Stimulated activated CD8-positive, alpha-beta memory T cell treated with anti-CD3 and anti-CD28 coated beads, Interleukin-7, amount 100 ng/mL, for 1 hour (primary cell): ENCODE data around the gene ISX.
A peak's percentile ranks its signal among the peaks of the same experiment; 100 is the strongest.
"Not testable (repeated sequence)": the region's sequence is repeated elsewhere in the genome, so short reads cannot be mapped to it uniquely, and the experiment has no call there.

Experiments used
- DNase-seq, 2 donors: peaks; one replicate each; pipeline ENCODE4 v3.0.0-alpha.2; 2020; ENCODE audit warnings: low read depth in 2 of 2

ISX gene

DNA sequence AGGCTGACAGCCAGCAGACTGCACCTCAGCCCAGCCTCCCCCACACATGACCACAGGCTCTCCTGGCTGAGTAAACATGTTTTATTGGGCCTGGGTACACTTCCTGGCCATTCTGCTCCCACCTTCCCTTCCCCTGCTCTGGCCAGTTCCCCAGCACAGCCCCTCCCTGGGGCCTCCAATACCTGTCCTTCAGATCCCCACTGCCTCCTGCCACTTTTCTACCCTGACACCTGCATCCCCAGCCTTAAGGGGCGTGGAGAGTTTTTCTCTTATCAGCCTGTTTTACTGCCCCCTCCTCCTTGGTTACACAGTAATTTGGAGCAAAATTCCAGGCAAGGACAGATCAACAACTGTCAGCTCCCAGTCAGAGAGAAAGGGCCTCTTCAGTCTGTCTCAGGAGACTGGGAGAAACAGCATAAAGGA is at the start of gene ISX:
Gene ISX, plus strand, starts transcription at position 363 of the 423 bp plus-strand sequence. CDS start 930 bp downstream, outside the sequence.
- DNase-seq = no peak

GRCh38 chr22:35016909-35017308 is 49.0 kb upstream of the ISX start:
- no peak for DNase-seq

DNA sequence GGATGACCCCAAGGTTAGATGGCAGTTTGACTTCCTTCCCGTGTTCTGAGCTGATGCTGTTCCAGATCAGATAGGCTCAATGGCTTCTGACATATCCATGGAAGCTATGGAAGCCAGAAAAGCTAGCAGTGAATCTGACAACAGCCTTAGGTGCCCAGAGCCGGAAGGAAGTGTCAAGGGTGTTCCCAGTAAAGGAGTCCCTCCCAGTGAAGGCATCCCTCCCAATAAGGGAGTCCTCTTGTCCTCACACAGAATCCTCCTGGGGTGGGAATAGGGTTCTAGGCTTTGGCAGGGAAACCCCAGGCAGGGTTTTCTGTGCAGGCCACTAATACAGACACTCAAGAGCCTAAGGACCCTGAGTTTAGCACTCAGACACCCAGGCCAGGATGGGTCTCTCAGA is 47.0 kb upstream of the ISX start:
- DNase-seq = no peak

GRCh38 chr22:35020517-35020916 is 45.4 kb upstream of the ISX start:
- DNase-seq = no peak

DNA sequence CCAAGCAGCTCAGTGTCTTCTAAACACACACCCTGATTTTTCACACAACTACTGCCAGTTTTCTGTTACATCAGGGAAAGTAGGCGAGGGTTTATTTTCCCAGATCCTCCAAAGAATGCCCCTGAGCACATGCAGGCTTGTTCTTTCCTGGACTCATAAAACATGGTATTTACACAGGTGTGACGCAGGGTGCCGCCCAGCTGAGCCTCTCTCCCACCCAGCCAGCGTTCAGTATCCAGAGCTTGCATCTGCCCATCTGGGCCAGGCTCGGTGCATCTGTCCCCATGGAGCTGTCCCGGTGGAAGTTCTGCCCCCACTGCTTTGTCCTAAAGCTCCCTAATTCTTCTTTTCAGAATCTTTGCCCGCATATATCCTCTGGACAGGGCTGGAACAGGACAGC is 44.8 kb upstream of the ISX start:
- DNase-seq = no peak

- no peak for DNase-seq
These were observed 43.7 kb upstream of the ISX start for GRCh38 chr22:35022291-35022690.

DNA sequence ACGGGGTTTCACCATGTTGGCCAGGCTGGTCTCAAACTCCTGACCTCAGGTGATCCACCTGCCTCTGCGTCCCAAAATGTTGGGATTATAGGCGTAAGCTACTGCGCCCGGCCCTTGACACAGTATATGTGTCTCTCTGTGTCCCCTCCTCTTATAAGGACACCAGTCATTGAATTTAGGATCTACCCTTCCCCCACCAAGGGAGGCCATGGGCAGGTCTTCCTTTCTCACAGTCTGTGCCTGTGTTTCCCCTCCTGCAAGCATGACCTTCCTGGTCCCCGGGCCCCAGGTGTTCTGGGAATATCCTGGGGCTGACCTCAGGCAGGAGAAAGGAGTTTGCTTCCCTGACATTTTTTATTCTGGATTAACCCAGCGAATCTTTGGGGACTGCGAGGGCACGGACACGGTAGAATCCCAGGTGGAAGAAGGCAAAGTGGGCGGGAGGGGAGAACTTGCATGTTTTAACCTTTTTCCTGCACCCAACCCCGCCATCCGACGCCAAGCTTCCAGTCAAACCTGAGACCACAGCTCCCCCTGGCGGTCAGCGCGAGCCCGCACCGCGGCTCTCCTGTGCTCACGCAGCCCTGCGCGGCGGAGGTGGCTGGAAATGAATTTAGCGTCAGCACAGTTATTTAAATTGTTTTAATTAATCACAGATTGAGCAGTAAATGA is 42.1 kb upstream of the ISX start:
- peak in 1 of 2 donors; percentile 20 for DNase-seq

GRCh38 chr22:35024364-35024692 is 41.6 kb upstream of the ISX start:
- no peak for DNase-seq

DNA sequence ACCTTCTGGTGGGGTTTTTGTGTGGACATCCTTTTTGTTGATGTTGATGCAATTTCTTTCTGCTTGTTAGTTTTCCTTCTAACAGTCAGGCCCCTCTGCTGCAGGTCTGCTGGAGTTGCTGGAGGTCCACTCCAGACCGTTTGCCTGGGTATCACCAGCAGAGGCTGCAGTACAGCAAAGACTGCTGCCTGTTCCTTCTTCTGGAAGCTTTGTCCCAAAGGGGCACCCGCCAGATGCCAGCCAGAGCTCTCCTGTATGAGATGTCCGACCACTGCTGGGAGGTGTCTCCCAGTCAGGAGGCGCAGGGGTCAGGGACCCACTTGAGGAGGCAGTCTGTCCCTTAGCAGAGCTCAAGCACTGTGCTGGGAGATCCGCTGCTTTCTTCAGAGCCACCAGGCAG is 35.8 kb upstream of the ISX start:
- not testable (repeated sequence) for DNase-seq

- no peak for DNase-seq
These were observed 33.4 kb upstream of the ISX start for GRCh38 chr22:35032571-35032970.

GRCh38 chr22:35033635-35034296 is 32.2 kb upstream of the ISX start:
- no peak for DNase-seq

GRCh38 chr22:35034963-35035362 is 31.0 kb upstream of the ISX start:
- no peak for DNase-seq

DNA sequence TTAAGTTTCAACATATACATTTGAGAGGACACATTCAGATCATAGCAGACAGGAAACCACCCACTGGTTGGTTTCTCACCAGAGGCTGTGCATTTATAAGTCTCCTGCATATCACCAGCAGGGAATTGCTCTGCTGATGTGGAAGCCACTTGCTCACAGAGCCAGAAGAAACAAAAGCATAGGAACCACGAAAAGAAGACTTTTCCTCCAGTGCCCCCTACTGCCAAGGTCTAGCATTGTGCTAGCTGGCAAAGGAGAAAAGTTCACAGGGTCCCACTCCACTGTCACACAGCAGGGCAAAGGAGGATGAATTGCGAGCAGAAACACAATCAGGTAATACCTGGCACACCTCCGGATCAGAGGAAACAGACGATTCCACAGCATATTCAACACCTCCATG is 28.9 kb upstream of the ISX start:
- DNase-seq = no peak

DNA sequence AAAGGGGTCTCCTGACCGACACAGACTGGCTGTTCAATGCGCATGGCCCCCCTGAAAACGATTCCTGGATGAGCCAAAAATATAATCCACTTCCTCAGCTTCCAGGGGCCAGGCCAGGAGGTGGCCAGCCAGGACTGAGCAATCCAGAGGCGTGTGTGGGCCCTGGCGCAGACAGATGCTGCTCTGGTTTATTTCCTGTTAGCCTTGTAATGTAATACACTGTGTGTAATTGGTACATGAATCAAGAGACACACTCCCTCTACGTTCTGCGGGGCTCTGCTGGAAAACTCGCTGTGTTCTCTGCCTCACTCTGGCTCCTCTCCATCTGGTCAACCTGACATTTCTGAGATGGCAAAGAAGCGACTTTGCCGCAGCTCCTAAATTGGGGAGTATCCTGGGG is 26.3 kb upstream of the ISX start:
- no peak for DNase-seq

- DNase-seq = no peak
These were observed 22.6 kb upstream of the ISX start for GRCh38 chr22:35043252-35043933.

GRCh38 chr22:35043934-35044319 is 22.0 kb upstream of the ISX start:
- DNase-seq = no peak

- DNase-seq = no peak
These were observed 21.2 kb upstream of the ISX start for GRCh38 chr22:35044607-35045390.

DNA sequence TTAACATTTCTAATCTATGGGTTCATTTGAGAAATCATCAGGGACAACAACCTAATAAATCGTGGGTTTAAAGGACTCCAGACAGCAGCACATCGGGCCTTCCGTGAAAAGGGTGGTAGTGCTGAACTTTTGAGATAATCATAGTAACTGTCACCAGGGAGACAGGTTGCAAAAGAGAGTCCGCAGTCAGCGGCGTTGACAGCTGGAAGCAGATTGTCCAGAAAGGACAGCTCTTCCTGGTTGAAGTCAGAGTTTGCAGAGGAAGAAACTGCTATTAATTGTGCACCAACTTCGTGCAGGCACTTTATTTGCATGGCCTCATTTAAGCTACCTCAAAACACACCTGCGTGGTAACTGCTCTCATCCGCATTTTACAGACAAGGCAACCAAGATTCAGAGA is 20.5 kb upstream of the ISX start:
- no peak for DNase-seq

GRCh38 chr22:35046744-35047462 is 19.1 kb upstream of the ISX start:
- DNase-seq = no peak

GRCh38 chr22:35050038-35050437 is 15.9 kb upstream of the ISX start:
- DNase-seq = not testable (repeated sequence)

- DNase-seq = no peak
These were observed 14.9 kb upstream of the ISX start for GRCh38 chr22:35051013-35051535.
